ENCODE results near the gene ORMDL3.
"Not testable (repeated sequence)": the region's sequence is repeated elsewhere in the genome, so short reads cannot be mapped to it uniquely, and the experiment has no call there.

ORMDL3 gene

DNA sequence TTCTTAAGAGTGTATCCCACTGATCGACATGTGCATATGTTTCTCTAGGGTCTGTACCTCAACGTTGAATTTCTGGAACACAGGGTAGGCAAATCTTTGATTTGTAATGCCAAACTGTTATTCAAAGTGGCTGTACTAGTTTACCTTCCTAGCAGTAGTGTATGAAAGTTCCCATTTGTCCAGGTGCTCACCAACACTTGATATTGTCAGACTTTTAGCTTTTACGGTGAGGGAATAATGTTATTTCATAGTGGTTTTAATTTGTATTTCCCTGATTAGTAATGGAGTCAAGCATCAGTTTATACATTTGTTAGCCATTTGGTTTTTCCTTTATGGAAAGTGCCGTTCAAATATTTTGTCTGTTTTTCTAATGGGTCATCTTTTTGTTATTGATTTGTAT is 29.3 kb downstream of the ORMDL3 start:
- intact Hi-C loops (cut with DNase I), result no loop called here
- DNase-seq, result no peak

DNA sequence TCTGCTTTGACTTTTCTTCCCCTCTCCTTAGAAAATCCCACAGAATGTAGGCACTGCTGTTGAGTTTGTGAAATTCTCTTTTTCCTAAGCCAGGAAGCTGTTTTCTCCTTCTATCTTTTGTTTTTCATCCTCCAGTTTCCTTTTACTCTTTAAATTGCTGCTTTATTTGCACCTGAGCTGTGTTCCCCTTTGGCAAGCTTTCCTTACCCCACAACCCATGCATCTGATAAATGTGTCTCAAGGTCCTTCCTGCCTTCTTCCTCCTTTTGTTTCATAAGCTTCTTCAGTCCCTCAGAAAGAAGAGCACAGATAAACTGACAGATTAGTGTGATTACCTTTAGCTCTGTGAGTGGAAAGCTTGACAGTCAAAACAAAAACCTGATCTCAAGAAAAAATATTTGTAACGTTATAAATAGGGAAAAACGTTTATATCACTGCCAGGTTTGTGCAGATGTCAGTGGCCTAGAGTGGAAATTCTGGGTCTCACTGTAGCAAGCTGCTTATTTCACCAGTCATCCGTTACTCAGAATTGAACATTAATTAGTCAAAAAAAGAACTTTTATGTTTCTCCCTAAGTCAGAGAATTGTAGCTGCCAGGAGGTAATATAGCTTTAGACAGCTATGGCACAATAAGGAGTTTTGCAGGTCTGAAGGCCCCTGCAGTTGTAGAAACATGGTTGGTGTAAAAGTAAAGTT is 32.6 kb downstream of the ORMDL3 start:
- intact Hi-C loops (cut with DNase I), result no loop called here

DNA sequence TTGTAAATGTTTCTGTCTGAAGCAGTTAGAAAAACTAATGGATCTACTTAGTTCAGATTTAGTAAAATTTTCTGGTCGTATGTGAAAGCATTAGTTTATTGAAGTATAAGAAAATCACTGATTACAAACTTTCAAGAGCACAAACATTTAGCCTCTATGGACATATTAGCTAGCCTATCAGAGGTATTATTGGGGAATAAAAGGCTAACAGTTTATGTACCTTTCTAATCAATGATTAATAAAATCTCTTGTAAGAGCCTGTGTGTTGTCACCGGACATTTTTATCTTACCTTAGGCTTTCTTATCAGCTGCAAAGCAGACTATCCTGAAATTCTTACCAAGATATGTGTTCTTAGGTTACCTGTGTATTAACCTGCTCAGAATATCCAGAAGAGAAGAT is 38.2 kb downstream of the ORMDL3 start:
- no peak for DNase-seq
- intact Hi-C loops (cut with DNase I), result no loop called here

More for the DNA sequence above, 32.6 kb downstream of the ORMDL3 start:
- DNase-seq, result no peak

DNA sequence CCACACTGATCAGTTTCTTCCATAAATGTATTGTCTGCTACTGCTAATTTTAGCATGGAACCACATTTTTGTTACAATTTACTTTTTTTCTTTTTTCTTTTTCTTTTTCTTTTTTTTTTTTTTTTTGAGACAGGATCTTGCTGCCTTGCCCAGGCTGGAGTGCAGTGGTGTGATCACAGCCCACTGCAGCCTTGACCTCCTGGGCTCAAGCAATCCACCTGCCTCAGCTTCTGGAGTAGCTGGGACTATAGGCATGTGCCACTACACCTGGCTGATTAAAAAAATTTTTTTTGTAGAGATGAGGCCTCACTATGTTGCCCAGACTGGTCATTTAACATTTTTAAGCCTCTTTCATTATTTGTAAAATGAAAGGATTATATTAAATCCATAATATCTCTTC is 40.3 kb downstream of the ORMDL3 start:
- no peak for DNase-seq
- intact Hi-C loops (cut with DNase I), result no loop called here

DNA sequence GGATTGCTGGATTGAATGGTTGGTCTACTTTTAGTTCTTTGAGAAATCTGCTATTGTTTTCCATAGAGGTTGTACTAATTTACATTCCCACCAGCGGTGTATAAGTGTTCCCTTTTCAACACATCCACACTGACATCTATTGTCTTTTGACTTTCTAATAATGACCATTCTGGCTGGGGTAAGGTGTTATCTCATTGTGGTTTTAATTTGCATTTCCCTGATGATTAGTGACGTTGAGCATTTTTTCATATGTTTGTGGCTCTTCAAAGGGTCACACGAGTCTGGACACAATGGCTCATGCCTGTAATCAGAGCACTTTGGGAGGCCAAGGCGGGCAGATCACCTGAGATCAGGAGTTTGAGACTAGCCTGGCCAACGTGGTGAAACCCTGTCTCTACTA is 41.3 kb downstream of the ORMDL3 start:
- DNase-seq; intact Hi-C loops (cut with DNase I): not testable (repeated sequence)

DNA sequence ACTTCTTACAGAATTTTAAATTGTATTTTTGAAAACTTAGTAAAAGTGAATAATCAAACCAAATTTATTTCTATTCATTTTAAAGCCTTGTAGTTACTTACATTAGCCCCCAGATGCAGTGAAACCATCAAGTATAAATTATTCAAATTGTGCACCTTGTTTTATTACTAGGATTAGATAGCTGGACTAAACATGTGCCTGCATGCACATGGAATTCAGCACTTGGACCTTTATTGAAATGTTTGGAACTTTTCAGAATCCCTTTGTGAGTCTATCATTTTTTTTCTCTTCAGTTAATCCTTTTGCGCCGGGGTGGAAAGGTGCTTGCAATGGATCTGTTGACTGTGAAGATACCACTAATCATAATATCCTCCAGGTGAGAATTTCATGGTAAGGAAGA is 54.6 kb downstream of the ORMDL3 start:
- no peak for DNase-seq
- intact Hi-C loops (cut with DNase I), result no loop called here

DNA sequence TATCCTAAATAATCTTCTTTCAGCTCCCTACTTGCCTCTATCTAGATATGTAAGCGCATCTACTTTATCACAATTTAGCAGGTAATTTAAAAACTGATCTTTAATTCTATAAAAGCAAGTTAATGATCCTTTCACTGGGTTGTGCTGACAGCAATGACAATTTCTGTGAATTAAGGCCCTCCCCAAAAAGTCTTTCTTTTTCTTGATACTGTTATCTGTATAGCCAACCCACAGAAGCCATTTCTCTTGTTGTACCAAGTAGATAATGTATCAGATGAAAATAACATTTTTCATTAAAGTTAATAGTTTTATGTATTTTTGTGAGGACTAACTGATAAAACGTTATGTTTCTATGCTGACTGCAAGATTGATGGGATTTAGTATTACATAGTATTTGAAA is 55.6 kb downstream of the ORMDL3 start:
- intact Hi-C loops (cut with DNase I), result no loop called here
- no peak for DNase-seq

Data from posterior cingulate gyrus (tissue), 11 donors.